Hypothalamus (tissue), 51 donors: Measurements from ENCODE around the gene RAD23B.

ENCODE experiments used
- DNase-seq, 51 donors: peaks; one replicate each; lab custom pipeline; 2025; lab: John Stamatoyannopoulos, UW

RAD23B gene

GRCh38 chr9:107367727-107368502 is 84.8 kb downstream of the RAD23B start:
- no peak for DNase-seq

- no peak for DNase-seq
These were observed 85.6 kb downstream of the RAD23B start for GRCh38 chr9:107368696-107369095.

- DNase-seq: no peak
These were observed 90.7 kb downstream of the RAD23B start for GRCh38 chr9:107373809-107374208.

GRCh38 chr9:107375001-107375400 is 91.9 kb downstream of the RAD23B start:
- DNase-seq: no peak

GRCh38 chr9:107375651-107376369 is 92.7 kb downstream of the RAD23B start:
- peak in 1 of 51 donors; percentile 19 for DNase-seq

GRCh38 chr9:107378006-107378405 is 94.9 kb downstream of the RAD23B start:
- no peak for DNase-seq
